ENCODE results near the gene MSL1.

The MSL1 gene

GRCh38 chr17:40121181-40122135, at the start of gene MSL1 (continued):
- TF ChIP-seq ZBTB10 (tag by site-specific recombination; IDR thresholded peaks at IDR 0.05) (peak; percentile 64; the same call in 1 of the 2 replicates), ZFP69B (tag by site-specific recombination; IDR thresholded peaks at IDR 0.05) (0 out of 2 replicates have a peak, but pooled peaks have one; percentile 47), ZNF660 (tag by site-specific recombination; IDR thresholded peaks at IDR 0.05) (peak; percentile 40; the same call in 1 of the 2 replicates), TRIM28 (IDR thresholded peaks at IDR 0.05; ENCODE audit: borderline replicate concordance, low read length) (no peak), EGR2 (tag by site-specific recombination; IDR thresholded peaks at IDR 0.05; ENCODE audit: low read depth) (peak; percentile 66), ZFHX2 (tag by site-specific recombination; conservative IDR thresholded peaks at IDR 0.05) (peak; percentile 84), GLIS1 (tag by site-specific recombination; IDR thresholded peaks at IDR 0.05) (peak; percentile 63), ZNF654 (tag by site-specific recombination; IDR thresholded peaks at IDR 0.05; ENCODE audit: low read depth) (no peak), ZBTB48 (tag by site-specific recombination; IDR thresholded peaks at IDR 0.05) (peak; percentile 44; the same call in 1 of the 2 replicates), BCL6B (tag by site-specific recombination; IDR thresholded peaks at IDR 0.05) (no peak)

- H3K4me1 ChIP-seq (ENCODE audit: control insufficient read depth, insufficient read depth, low read length) = peaks cover 37% of the 10 kb centered on the region
- peak overlapping the region; percentile 63 for H3K27ac ChIP-seq (ENCODE audit: extremely low read depth, low read depth, low read length)
- CTCF ChIA-PET = interaction anchor here (0.6 to 10.2 kb wide), 9 partner anchors 9 to 95 kb away, joined by 3 to 166 read pairs (median 43); partner anchors contain the start of genes MED24, NR1D1 and THRA
- no peak overlapping the region for H3K4me3 ChIP-seq (ENCODE audit: low read depth, low read length)
- POLR2A ChIA-PET = interaction anchor here (0.9 to 2.2 kb wide), 4 partner anchors 9 to 56 kb away, joined by 3 to 12 read pairs (median 4); partner anchors contain the start of genes MED24 and THRA
- peaks cover 0 to 25% of the 10 kb centered on the region in 2 experiments; a peak in 1 of 3 replicates for H3K36me3 ChIP-seq (ENCODE audit: control insufficient read depth in 2 of 2, insufficient read depth in 1 of 2, low read length in 2 of 2)
- H3K9me3 ChIP-seq (ENCODE audit: control insufficient read depth, insufficient read depth, low read depth, low read length) = no peaks in the 10 kb centered on the region
- TF ChIP-seq ZBTB44 (tag by site-specific recombination; IDR thresholded peaks at IDR 0.05) (peak; percentile 7; the same call in 1 of the 2 replicates), ZBTB17 (tag by site-specific recombination; IDR thresholded peaks at IDR 0.05) (peak; percentile 57; the same call in 1 of the 2 replicates), IKZF3 (tag by site-specific recombination; IDR thresholded peaks at IDR 0.05) (peak; percentile 51; the same call in 1 of the 2 replicates), ZBTB26 (tag by site-specific recombination; optimal IDR thresholded peaks at IDR 0.05) (peak; percentile 5), EGR2 (tag by site-specific recombination; IDR thresholded peaks at IDR 0.05; ENCODE audit: low read depth) (peak; percentile 27; the same call in 1 of the 2 replicates), ZIC2 (tag by site-specific recombination; IDR thresholded peaks at IDR 0.05) (peak; percentile 96), CTCF (tag by site-specific recombination; IDR thresholded peaks at IDR 0.05) (peak; percentile 59; the same call in 1 of the 2 replicates), ZNF404 (tag by site-specific recombination; IDR thresholded peaks at IDR 0.05) (no peak), ZNF37A (tag by site-specific recombination; IDR thresholded peaks at IDR 0.05) (no peak), ZBTB6 (tag by site-specific recombination; IDR thresholded peaks at IDR 0.05) (no peak), ZNF792 (tag by site-specific recombination; IDR thresholded peaks at IDR 0.05) (0 out of 2 replicates have a peak, but pooled peaks have one; percentile 35), OSR2 (tag by site-specific recombination; IDR thresholded peaks at IDR 0.05) (peak; percentile 72), ZNF423 (tag by site-specific recombination; IDR thresholded peaks at IDR 0.05) (peak; percentile 90), SETDB1 (IDR thresholded peaks at IDR 0.05; ENCODE audit: insufficient read length, low read length) (no peak), ZNF324 (tag by site-specific recombination; IDR thresholded peaks at IDR 0.05) (no peak)
Observed at GRCh38 chr17:40072040-40072734, 49.6 kb upstream of the MSL1 start.

Data from HEK293 (cell line).